ENCODE data around the gene KCNH4.

DNA sequence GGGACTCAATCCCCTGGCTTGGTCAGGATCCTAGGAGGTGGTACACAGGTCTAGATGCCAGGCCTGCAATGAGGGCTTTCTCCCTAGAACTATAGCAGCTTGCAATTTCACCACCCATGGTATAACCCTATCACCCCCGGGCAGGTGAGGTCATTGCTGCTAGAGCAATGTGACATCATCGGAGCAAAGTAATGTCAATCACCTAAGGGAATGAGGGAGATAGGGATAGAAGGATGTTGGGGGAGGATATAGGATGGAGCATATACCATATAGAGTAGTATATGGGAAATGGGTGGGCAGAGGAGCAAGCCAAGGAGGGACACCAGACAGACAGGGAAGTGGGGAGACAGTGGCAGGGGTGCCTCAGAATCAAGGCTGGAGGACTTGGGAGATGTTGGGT, 3.3 kb downstream of the KCNH4 start:
- TF ChIP-seq, protein P1, sequence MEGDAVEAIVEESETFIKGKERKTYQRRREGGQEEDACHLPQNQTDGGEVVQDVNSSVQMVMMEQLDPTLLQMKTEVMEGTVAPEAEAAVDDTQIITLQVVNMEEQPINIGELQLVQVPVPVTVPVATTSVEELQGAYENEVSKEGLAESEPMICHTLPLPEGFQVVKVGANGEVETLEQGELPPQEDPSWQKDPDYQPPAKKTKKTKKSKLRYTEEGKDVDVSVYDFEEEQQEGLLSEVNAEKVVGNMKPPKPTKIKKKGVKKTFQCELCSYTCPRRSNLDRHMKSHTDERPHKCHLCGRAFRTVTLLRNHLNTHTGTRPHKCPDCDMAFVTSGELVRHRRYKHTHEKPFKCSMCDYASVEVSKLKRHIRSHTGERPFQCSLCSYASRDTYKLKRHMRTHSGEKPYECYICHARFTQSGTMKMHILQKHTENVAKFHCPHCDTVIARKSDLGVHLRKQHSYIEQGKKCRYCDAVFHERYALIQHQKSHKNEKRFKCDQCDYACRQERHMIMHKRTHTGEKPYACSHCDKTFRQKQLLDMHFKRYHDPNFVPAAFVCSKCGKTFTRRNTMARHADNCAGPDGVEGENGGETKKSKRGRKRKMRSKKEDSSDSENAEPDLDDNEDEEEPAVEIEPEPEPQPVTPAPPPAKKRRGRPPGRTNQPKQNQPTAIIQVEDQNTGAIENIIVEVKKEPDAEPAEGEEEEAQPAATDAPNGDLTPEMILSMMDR (IDR thresholded peaks at IDR 0.05) = no peak
- TF ChIP-seq POLR2A (IDR thresholded peaks at IDR 0.05) = no peak

Data from body of pancreas (tissue), 4 donors.